AG09309 (cell line): Measurements from ENCODE around the gene AFP.

Experiments
- DNase-seq: peaks from one replicate; pipeline ENCODE4 v3.0.0-alpha.2; 2010; ENCODE audit warnings: low read depth
- H3K4me3 ChIP-seq: 2 replicates; pipeline ENCODE4 v1.5.1; 2011; ENCODE audit warnings: mild to moderate bottlenecking, low read depth, low read length, moderate library complexity; ENCODE audit not compliant: control insufficient read depth
- TF ChIP-seq, protein P1 (sequence below): IDR thresholded peaks from 2 replicates; pipeline ENCODE4 v1.5.1; 2011; ENCODE audit warnings: mild to moderate bottlenecking, low read depth, low read length, inconsistent platforms; ENCODE audit not compliant: insufficient read depth, control insufficient read depth; ENCODE audit errors: missing control alignments

The AFP gene

DNA sequence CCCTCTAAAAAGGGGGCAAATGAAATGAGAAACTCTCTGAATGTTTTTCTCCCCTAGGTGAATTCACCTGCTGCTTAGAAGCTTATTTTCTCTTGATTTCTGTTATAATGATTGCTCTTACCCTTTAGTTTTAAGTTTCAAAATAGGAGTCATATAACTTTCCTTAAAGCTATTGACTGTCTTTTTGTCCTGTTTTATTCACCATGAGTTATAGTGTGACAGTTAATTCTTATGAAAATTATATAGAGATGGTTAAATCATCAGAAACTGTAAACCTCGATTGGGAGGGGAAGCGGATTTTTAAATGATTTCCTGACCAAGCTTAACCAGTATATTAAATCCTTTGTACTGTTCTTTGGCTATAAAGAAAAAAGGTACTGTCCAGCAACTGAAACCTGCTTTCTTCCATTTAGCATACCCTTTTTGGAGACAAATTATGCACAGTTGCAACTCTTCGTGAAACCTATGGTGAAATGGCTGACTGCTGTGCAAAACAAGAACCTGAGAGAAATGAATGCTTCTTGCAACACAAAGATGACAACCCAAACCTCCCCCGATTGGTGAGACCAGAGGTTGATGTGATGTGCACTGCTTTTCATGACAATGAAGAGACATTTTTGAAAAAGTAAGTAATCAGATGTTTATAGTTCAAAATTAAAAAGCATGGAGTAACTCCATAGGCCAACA is 27.7 kb upstream of the AFP start:
- no peak overlapping the region for H3K4me3 ChIP-seq
- TF ChIP-seq, protein P1, sequence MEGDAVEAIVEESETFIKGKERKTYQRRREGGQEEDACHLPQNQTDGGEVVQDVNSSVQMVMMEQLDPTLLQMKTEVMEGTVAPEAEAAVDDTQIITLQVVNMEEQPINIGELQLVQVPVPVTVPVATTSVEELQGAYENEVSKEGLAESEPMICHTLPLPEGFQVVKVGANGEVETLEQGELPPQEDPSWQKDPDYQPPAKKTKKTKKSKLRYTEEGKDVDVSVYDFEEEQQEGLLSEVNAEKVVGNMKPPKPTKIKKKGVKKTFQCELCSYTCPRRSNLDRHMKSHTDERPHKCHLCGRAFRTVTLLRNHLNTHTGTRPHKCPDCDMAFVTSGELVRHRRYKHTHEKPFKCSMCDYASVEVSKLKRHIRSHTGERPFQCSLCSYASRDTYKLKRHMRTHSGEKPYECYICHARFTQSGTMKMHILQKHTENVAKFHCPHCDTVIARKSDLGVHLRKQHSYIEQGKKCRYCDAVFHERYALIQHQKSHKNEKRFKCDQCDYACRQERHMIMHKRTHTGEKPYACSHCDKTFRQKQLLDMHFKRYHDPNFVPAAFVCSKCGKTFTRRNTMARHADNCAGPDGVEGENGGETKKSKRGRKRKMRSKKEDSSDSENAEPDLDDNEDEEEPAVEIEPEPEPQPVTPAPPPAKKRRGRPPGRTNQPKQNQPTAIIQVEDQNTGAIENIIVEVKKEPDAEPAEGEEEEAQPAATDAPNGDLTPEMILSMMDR: no peak
- DNase-seq: no peak

DNA sequence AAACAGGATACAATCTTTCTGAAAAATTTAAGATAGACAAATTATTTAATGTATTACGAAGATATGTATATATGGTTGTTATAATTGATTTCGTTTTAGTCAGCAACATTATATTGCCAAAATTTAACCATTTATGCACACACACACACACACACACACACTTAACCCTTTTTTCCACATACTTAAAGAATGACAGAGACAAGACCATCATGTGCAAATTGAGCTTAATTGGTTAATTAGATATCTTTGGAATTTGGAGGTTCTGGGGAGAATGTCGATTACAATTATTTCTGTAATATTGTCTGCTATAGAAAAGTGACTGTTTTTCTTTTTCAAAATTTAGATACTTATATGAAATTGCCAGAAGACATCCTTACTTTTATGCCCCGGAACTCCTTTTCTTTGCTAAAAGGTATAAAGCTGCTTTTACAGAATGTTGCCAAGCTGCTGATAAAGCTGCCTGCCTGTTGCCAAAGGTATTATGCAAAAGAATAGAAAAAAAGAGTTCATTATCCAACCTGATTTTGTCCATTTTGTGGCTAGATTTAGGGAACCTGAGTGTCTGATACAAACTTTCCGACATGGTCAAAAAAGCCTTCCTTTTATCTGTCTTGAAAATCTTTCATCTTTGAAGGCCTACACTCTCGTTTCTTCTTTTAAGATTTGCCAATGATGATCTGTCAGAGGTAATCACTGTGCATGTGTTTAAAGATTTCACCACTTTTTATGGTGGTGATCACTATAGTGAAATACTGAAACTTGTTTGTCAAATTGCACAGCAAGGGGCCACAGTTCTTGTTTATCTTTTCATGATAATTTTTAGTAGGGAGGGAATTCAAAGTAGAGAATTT is 26.8 kb upstream of the AFP start:
- TF ChIP-seq, protein P1: no peak
- no peak for DNase-seq
- H3K4me3 ChIP-seq: no peak overlapping the region

DNA sequence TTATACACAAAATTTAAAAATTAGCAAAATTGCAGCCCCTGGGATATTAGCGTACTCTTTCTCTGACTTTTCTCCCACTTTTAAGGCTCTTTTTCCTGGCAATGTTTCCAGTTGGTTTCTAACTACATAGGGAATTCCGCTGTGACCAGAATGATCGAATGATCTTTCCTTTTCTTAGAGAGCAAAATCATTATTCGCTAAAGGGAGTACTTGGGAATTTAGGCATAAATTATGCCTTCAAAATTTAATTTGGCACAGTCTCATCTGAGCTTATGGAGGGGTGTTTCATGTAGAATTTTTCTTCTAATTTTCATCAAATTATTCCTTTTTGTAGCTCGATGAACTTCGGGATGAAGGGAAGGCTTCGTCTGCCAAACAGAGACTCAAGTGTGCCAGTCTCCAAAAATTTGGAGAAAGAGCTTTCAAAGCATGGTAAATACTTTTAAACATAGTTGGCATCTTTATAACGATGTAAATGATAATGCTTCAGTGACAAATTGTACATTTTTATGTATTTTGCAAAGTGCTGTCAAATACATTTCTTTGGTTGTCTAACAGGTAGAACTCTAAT is 26.0 kb upstream of the AFP start:
- no peak overlapping the region for H3K4me3 ChIP-seq
- TF ChIP-seq, protein P1: no peak
- DNase-seq: no peak

DNA sequence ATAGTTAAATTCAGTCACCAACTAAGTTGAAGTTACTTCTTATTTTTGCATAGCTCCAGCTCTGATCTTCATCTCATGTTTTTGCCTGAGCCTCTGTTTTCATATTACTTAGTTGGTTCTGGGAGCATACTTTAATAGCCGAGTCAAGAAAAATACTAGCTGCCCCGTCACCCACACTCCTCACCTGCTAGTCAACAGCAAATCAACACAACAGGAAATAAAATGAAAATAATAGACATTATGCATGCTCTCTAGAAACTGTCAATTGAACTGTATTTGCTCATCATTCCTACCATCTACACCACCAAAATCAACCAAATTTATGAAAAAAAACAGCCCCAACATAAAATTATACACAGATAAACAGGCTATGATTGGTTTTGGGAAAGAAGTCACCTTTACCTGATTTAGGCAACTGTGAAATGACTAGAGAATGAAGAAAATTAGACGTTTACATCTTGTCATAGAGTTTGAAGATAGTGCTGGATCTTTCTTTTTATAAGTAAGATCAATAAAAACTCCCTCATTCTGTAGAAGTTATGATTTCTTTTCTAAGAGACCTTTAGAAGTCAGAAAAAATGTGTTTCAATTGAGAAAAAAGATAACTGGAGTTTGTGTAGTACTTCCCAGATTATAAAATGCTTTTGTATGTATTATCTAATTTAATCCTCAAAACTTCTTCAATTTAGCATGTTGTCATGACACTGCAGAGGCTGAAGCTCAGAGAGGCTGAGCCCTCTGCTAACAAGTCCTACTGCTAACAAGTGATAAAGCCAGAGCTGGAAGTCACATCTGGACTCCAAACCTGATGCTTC is 24.9 kb upstream of the AFP start:
- no peak overlapping the region for H3K4me3 ChIP-seq
- no peak for DNase-seq
- TF ChIP-seq, protein P1: no peak

DNA sequence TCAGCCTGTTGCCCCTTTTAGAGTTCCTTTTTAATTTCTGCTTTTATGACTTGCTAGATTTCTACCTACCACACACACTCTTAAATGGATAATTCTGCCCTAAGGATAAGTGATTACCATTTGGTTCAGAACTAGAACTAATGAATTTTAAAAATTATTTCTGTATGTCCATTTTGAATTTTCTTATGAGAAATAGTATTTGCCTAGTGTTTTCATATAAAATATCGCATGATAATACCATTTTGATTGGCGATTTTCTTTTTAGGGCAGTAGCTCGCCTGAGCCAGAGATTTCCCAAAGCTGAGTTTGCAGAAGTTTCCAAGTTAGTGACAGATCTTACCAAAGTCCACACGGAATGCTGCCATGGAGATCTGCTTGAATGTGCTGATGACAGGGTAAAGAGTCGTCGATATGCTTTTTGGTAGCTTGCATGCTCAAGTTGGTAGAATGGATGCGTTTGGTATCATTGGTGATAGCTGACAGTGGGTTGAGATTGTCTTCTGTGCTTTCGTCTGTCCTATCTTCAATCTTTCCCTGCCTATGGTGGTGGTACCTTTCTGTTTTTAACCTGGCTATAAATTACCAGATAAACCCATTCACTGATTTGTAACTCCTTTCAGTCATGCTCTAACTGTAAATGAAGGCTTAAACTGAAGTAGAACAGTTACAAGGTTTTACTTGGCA is 24.1 kb upstream of the AFP start:
- H3K4me3 ChIP-seq: no peak overlapping the region
- no peak for DNase-seq
- TF ChIP-seq, protein P1: no peak

DNA sequence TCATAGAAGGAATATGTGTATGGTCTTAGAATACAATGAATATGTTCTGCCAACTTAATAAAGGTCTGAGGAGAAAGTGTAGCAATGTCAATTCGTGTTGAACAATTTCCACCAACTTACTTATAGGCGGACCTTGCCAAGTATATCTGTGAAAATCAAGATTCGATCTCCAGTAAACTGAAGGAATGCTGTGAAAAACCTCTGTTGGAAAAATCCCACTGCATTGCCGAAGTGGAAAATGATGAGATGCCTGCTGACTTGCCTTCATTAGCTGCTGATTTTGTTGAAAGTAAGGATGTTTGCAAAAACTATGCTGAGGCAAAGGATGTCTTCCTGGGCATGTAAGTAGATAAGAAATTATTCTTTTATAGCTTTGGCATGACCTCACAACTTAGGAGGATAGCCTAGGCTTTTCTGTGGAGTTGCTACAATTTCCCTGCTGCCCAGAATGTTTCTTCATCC is 22.7 kb upstream of the AFP start:
- DNase-seq: no peak
- TF ChIP-seq, protein P1: no peak
- H3K4me3 ChIP-seq: no peak overlapping the region
